ENCODE measurements around the gene HSFX4.
"Not testable (repeated sequence)": the region's sequence is repeated elsewhere in the genome, so short reads cannot be mapped to it uniquely, and the experiment has no call there.

Gene HSFX4

DNA sequence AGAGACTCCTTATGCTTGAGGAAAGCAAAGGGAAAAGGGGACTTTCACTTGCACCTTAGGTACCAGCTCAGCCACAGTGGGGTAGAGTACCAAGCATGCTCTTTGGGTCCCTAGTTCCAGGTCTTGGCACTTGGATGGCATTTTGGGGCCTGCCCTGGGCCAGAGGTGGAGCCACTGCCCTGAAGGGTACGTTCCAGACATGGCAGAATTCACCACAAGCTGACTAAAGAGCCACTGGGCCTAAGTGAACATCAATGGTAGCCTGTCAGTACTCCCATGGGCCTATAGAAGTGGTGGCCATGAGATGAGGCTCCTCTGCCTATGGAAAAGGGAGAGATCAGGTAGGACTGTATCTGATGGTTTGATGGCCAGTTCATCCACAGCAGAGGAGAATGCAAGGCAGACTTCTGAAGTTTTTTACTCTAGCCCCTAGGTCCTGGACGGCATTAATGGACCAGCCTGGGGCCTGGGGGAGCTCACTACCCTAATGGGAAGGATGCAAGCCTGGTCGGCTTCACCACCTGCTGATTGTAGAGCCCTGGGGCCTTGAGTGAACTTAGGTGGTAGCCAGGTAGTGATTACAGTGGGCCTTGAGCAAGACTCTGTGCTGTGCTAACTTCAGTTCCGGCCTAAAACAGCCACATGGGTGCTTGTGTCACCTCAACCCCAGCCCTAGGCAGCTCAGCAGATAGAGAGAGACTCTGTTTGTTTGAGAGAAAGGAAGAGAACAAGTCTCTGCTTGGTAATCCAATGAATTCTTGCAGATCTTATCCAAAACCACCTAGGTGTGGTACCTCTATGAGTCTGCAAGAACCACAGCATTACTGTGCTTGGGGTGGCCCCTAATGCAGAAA, 19.8 kb upstream of the HSFX4 start:
- no peak for DNase-seq (ENCODE audit: low read depth in 2 of 2)
- H3K4me3 ChIP-seq (replicated peaks in 1 of 2; ENCODE audit: low read depth in 2 of 2, low read length in 2 of 2), result no peak overlapping the region
- TF ChIP-seq, protein P1, sequence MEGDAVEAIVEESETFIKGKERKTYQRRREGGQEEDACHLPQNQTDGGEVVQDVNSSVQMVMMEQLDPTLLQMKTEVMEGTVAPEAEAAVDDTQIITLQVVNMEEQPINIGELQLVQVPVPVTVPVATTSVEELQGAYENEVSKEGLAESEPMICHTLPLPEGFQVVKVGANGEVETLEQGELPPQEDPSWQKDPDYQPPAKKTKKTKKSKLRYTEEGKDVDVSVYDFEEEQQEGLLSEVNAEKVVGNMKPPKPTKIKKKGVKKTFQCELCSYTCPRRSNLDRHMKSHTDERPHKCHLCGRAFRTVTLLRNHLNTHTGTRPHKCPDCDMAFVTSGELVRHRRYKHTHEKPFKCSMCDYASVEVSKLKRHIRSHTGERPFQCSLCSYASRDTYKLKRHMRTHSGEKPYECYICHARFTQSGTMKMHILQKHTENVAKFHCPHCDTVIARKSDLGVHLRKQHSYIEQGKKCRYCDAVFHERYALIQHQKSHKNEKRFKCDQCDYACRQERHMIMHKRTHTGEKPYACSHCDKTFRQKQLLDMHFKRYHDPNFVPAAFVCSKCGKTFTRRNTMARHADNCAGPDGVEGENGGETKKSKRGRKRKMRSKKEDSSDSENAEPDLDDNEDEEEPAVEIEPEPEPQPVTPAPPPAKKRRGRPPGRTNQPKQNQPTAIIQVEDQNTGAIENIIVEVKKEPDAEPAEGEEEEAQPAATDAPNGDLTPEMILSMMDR (IDR thresholded peaks at IDR 0.05; ENCODE audit: low read depth, low read length), result no peak

- TF ChIP-seq, protein P1 (IDR thresholded peaks at IDR 0.05; ENCODE audit: low read depth, low read length), result no peak
- H3K4me3 ChIP-seq (replicated peaks in 1 of 2; ENCODE audit: low read depth in 2 of 2, low read length in 2 of 2), result no peak overlapping the region
- DNase-seq (ENCODE audit: low read depth in 2 of 2), result no peak
Observed at GRCh38 chrX:149910178-149910695, 19.1 kb upstream of the HSFX4 start.

DNA sequence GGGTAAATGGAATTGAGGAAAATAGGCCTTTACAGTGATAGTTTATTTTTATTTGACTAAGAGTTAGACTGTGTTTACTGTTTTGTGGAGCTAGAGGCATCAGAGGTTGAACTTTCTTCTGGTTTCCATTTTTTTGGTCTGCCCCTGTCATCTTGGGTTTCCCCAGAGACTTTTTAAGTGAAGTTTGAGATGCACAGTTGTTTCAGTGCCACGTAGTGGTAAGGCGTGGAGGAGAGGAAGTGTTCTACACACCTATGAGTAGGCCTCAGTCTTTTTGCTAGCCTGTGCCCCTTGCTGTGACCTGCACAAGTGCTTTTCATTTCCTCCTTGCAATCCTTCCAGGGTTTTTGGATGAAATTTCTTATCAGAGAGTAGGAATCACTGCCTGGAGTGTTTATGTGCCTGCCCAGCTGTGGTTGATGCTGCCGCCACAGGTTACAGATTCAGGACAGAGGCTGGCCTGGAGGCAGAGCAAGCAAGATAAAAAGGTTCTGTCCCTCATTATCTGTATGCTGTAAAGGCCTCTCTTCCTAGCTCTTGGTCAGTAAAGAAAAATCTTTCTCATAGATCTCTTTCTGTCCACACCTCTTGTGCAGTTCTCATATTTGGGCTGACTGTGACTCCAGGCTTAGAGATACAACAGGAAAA, 12.5 kb upstream of the HSFX4 start:
- no peak for DNase-seq (ENCODE audit: low read depth in 2 of 2)
- no peak overlapping the region for H3K4me3 ChIP-seq (replicated peaks in 1 of 2; ENCODE audit: low read depth in 2 of 2, low read length in 2 of 2)
- TF ChIP-seq, protein P1 (IDR thresholded peaks at IDR 0.05; ENCODE audit: low read depth, low read length), result no peak

- not testable (repeated sequence) for DNase-seq (ENCODE audit: low read depth in 2 of 2); H3K4me3 ChIP-seq (replicated peaks in 1 of 2; ENCODE audit: low read depth in 2 of 2, low read length in 2 of 2)
Observed at GRCh38 chrX:149923836-149924235, 5.5 kb upstream of the HSFX4 start.

GRCh38 chrX:149924434-149924833, 4.9 kb upstream of the HSFX4 start:
- not testable (repeated sequence) for H3K4me3 ChIP-seq (replicated peaks in 1 of 2; ENCODE audit: low read depth in 2 of 2, low read length in 2 of 2); DNase-seq (ENCODE audit: low read depth in 2 of 2)

DNA sequence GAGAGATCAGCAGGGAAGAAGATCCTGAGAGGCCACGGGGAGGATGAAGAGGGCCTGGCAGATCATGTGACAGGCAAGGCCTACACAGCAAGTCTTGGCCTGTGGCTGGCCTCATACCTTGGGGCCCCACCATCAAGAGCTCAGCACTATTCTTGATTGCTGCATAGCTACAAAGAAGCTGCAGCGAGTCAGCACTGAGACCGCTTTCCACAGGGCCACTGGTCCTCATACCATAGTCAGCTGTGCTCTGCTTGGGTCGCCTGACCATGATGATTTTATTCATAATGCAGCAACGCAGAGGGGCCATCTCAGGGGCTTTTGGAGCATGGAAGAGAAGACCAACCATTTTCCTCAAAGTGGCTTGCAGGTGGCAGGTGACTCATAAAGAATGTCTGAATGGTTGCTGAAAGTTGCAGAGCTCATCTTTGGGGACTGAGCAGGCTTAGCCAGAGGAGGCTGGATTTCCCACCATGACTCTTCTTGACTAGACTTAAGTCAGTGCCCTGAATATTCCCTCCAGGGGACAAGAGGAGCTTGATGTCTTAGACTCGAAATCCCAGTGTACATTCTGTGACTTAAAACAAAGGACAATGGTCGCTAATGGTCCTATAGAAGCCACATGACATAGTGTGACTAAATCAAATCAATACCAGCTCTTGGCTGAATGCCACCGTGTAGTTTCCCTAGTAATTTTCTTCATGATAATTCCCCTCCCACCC, 2.0 kb upstream of the HSFX4 start:
- H3K4me3 ChIP-seq (replicated peaks in 1 of 2; ENCODE audit: low read depth in 2 of 2, low read length in 2 of 2); DNase-seq (ENCODE audit: low read depth in 2 of 2): not testable (repeated sequence)

DNA sequence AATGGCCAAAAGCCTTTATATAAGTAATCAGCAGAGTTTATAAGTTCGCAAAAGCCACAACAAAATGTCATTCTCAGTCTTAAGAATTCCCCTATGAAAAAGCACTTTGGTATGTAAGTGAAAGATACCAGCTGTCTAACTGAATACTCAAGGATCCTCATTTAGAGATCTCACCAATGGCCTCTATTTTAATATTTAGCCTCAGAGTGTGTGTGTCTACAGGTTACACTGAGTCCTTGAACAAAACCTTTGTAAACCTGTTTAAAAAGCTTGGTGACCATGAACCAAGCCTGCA, 1.5 kb upstream of the HSFX4 start:
- H3K4me3 ChIP-seq (replicated peaks in 1 of 2; ENCODE audit: low read depth in 2 of 2, low read length in 2 of 2), result not testable (repeated sequence)

DNA sequence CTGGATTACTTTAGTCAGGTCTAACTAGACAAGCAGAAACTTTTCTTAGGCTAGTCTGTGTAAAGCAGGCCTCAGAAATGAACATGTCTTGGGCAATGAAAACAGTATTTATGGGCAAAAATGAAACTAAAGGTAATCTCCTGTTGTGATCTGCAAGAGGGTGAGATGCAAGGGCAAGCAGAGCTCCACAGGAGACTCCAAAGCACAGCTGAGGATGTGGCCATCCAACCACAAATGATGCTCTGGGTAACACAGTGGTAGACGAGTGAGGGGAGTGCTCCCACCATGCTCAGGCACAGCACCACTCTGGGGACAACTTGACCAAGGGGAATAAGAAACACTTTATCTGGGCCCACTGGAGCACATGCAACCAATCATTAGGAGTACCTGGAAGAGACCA, 738 bp upstream of the HSFX4 start:
- DNase-seq (ENCODE audit: low read depth in 2 of 2); H3K4me3 ChIP-seq (replicated peaks in 1 of 2; ENCODE audit: low read depth in 2 of 2, low read length in 2 of 2): not testable (repeated sequence)

More for the DNA sequence above, 1.5 kb upstream of the HSFX4 start:
- DNase-seq (ENCODE audit: low read depth in 2 of 2), result not testable (repeated sequence)

GRCh38 chrX:149931355-149931754, 2.0 kb downstream of the HSFX4 start:
- H3K4me3 ChIP-seq (replicated peaks in 1 of 2; ENCODE audit: low read depth in 2 of 2, low read length in 2 of 2); DNase-seq (ENCODE audit: low read depth in 2 of 2): not testable (repeated sequence)

DNA sequence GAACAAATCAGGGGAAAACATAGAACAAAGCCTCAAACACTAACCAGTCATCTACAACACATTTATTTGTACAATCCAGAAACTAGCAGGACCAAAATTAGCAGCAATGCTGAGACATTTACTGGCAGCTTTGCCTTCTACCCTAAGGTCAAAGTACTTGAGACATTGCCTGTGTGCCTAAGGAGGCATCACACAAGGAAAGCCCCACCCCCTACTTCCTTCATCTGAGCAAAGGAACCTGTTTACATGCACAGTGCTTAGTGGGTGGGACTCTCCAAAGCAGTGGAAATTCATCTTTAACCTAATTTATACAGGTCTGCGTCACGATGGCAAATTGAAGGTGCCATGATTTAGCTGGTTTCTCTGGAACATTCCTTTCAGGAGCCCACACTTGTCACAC, 2.8 kb downstream of the HSFX4 start:
- H3K4me3 ChIP-seq (replicated peaks in 1 of 2; ENCODE audit: low read depth in 2 of 2, low read length in 2 of 2); DNase-seq (ENCODE audit: low read depth in 2 of 2): not testable (repeated sequence)

- not testable (repeated sequence) for H3K4me3 ChIP-seq (replicated peaks in 1 of 2; ENCODE audit: low read depth in 2 of 2, low read length in 2 of 2); DNase-seq (ENCODE audit: low read depth in 2 of 2)
Observed at GRCh38 chrX:149932970-149933369, 3.6 kb downstream of the HSFX4 start.

GRCh38 chrX:149933547-149933946, 4.2 kb downstream of the HSFX4 start:
- not testable (repeated sequence) for H3K4me3 ChIP-seq (replicated peaks in 1 of 2; ENCODE audit: low read depth in 2 of 2, low read length in 2 of 2); DNase-seq (ENCODE audit: low read depth in 2 of 2)

DNA sequence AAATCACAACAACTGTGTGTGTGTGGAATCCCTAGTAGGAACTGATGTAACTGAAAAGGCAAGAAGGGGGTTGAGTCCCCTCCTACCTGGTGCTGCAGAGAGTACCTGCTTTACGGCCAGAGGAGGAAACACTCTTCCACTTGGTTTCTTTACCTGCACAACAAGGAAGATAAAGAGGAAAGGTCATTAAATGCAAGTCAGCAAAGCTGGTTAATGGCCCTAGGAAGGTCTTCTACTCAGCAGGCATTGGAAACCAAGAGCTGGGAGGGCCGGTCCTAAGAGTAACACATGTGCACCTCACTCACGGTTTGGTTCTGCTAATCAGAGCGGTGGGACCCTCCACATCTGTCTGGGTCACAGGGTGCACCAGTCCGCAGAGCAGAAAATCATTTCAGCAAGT, 8.0 kb downstream of the HSFX4 start:
- not testable (repeated sequence) for DNase-seq (ENCODE audit: low read depth in 2 of 2)
- H3K4me3 ChIP-seq (replicated peaks in 1 of 2; ENCODE audit: low read depth in 2 of 2, low read length in 2 of 2), result peak overlapping the region; percentile 82 to 89

All from cardiac fibroblast (primary cell).